Suprapubic skin (tissue), 3 donors: ENCODE results near the gene TUBA4B.

Experiments used
- POLR2AphosphoS5 ChIP-seq, 3 donors: sonication (generic); formaldehyde crosslinking; IDR thresholded peaks; one replicate each; pipeline ENCODE4 v1.6.1; 2017; ENCODE audit warnings: antibody characterized with exemption in 3 of 3
- TF ChIP-seq, protein P1 (sequence below), 2 donors: fragments of 200-600 bp in 1 of 2; fragments of 450-650 bp in 1 of 2; sonication (generic) in 1 of 2; IDR thresholded peaks; one replicate each; pipeline ENCODE4 v1.5.1; 2016 to 2019; ENCODE audit warnings: antibody characterized with exemption in 2 of 2, mild to moderate bottlenecking in 1 of 2, moderate library complexity in 1 of 2

GRCh38 chr2:219207134-219207883 is 45.7 kb upstream of the TUBA4B start:
- TF ChIP-seq, protein P1, sequence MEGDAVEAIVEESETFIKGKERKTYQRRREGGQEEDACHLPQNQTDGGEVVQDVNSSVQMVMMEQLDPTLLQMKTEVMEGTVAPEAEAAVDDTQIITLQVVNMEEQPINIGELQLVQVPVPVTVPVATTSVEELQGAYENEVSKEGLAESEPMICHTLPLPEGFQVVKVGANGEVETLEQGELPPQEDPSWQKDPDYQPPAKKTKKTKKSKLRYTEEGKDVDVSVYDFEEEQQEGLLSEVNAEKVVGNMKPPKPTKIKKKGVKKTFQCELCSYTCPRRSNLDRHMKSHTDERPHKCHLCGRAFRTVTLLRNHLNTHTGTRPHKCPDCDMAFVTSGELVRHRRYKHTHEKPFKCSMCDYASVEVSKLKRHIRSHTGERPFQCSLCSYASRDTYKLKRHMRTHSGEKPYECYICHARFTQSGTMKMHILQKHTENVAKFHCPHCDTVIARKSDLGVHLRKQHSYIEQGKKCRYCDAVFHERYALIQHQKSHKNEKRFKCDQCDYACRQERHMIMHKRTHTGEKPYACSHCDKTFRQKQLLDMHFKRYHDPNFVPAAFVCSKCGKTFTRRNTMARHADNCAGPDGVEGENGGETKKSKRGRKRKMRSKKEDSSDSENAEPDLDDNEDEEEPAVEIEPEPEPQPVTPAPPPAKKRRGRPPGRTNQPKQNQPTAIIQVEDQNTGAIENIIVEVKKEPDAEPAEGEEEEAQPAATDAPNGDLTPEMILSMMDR (IDR thresholded peaks at IDR 0.05): no peak
- no peak for TF ChIP-seq POLR2AphosphoS5 (IDR thresholded peaks at IDR 0.05)
